ENCODE measurements around the gene CPNE5. TPM values are rescaled to one million over a fixed set of nuclear protein-coding genes. Genes with fewer than 3 reads are reported as not detected.
A peak's percentile ranks its signal among the peaks of the same experiment; 100 is the strongest.

Gene CPNE5
- total RNA-seq, 1 donor from 2014 or later, result 24.9 TPM

DNA sequence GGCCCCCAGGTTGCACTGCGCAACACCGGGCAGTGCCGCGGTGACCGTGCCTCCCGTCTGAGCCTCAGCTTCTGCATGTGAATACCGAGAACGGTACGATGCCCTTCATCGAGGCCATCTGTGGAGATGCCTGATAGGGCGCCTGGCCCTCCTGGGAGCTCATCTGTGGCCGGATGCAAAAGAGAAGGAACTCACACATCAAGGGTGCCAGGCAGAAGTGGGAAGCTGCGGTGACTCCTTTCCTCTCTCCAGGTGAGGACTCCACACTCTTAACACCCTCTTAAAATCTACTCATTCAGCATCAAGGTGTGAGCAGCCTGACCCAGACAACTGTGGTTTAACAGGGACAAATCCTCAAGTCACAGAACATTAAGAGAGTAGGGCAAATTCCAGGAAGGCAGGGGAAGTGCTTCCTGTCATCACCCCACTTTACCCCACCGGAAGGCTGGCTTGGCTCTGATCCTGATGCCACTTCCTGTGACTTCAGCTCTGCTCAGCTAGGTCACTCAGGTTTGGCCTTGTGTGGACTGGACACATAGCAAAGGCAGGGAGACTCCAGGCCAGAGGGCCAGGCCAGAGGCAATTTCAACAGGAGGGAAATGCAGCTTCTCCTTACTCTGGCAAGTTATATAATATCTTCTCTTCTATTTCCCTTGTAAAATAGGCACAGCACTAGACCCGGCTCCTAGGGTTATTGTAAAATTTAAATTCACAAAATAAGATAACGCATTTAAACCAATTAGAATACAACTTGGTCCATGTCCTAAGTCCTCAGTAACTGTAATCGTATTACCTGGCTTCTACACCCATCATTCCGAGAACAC is 69.4 kb downstream of the CPNE5 start:
- peak overlapping the region; percentile 70 for H3K27ac Mint-ChIP-seq (ENCODE audit: unreplicated experiment)
- no peak for DNase-seq (ENCODE audit: low spot score)
- H3K9me3 Mint-ChIP-seq (ENCODE audit: unreplicated experiment), result no peaks in the 10 kb centered on the region
- peaks cover 8% of the 10 kb centered on the region for H3K27me3 Mint-ChIP-seq (ENCODE audit: unreplicated experiment)
- TF ChIP-seq, protein P1, sequence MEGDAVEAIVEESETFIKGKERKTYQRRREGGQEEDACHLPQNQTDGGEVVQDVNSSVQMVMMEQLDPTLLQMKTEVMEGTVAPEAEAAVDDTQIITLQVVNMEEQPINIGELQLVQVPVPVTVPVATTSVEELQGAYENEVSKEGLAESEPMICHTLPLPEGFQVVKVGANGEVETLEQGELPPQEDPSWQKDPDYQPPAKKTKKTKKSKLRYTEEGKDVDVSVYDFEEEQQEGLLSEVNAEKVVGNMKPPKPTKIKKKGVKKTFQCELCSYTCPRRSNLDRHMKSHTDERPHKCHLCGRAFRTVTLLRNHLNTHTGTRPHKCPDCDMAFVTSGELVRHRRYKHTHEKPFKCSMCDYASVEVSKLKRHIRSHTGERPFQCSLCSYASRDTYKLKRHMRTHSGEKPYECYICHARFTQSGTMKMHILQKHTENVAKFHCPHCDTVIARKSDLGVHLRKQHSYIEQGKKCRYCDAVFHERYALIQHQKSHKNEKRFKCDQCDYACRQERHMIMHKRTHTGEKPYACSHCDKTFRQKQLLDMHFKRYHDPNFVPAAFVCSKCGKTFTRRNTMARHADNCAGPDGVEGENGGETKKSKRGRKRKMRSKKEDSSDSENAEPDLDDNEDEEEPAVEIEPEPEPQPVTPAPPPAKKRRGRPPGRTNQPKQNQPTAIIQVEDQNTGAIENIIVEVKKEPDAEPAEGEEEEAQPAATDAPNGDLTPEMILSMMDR (IDR thresholded peaks at IDR 0.05; ENCODE audit: unreplicated experiment), result no peak
- peaks cover 32% of the 10 kb centered on the region for H3K4me1 Mint-ChIP-seq (ENCODE audit: unreplicated experiment)
- H3K36me3 Mint-ChIP-seq (ENCODE audit: low read depth, unreplicated experiment), result peaks cover 21% of the 10 kb centered on the region
- H3K4me3 Mint-ChIP-seq (ENCODE audit: unreplicated experiment), result peak overlapping the region; percentile 21

- DNase-seq (ENCODE audit: low spot score), result no peak
- peaks cover 15% of the 10 kb centered on the region for H3K36me3 Mint-ChIP-seq (ENCODE audit: low read depth, unreplicated experiment)
- no peaks in the 10 kb centered on the region for H3K9me3 Mint-ChIP-seq (ENCODE audit: unreplicated experiment)
- TF ChIP-seq, protein P1 (IDR thresholded peaks at IDR 0.05; ENCODE audit: unreplicated experiment), result no peak
- H3K27ac Mint-ChIP-seq (ENCODE audit: unreplicated experiment), result peak overlapping the region; percentile 75
- peaks cover 32% of the 10 kb centered on the region for H3K4me1 Mint-ChIP-seq (ENCODE audit: unreplicated experiment)
- H3K27me3 Mint-ChIP-seq (ENCODE audit: unreplicated experiment), result peaks cover 11% of the 10 kb centered on the region
- no peak overlapping the region for H3K4me3 Mint-ChIP-seq (ENCODE audit: unreplicated experiment)
Measured at GRCh38 chr6:36769183-36769675, 70.0 kb downstream of the CPNE5 start.

GRCh38 chr6:36766399-36766945 is 72.8 kb downstream of the CPNE5 start:
- no peak for DNase-seq (ENCODE audit: low spot score)
- Mint-ChIP-seq H3K4me3 (ENCODE audit: unreplicated experiment) (no peak overlapping the region), H3K4me1 (ENCODE audit: unreplicated experiment) (peaks cover 24% of the 10 kb centered on the region), H3K36me3 (ENCODE audit: low read depth, unreplicated experiment) (peaks cover 8% of the 10 kb centered on the region), H3K9me3 (ENCODE audit: unreplicated experiment) (no peaks in the 10 kb centered on the region), H3K27ac (ENCODE audit: unreplicated experiment) (no peak overlapping the region), H3K27me3 (ENCODE audit: unreplicated experiment) (peaks cover 11% of the 10 kb centered on the region)
- TF ChIP-seq, protein P1 (IDR thresholded peaks at IDR 0.05; ENCODE audit: unreplicated experiment), result peak; percentile 8

- Mint-ChIP-seq H3K4me3 (ENCODE audit: unreplicated experiment) (no peak overlapping the region), H3K9me3 (ENCODE audit: unreplicated experiment) (no peaks in the 10 kb centered on the region), H3K4me1 (ENCODE audit: unreplicated experiment) (peaks cover 20% of the 10 kb centered on the region), H3K36me3 (ENCODE audit: low read depth, unreplicated experiment) (peaks cover 4% of the 10 kb centered on the region), H3K27me3 (ENCODE audit: unreplicated experiment) (peaks cover 10% of the 10 kb centered on the region), H3K27ac (ENCODE audit: unreplicated experiment) (no peak overlapping the region)
- TF ChIP-seq, protein P1 (IDR thresholded peaks at IDR 0.05; ENCODE audit: unreplicated experiment), result peak; percentile 74
- peak; percentile 90 for DNase-seq (ENCODE audit: low spot score)
Measured at GRCh38 chr6:36765594-36766398, 73.4 kb downstream of the CPNE5 start.
